SK-N-SH (cell line): ENCODE data around the gene KIF6.

Experiments
- EP300 ChIP-seq, 2 experiments: IDR thresholded peaks; 2 replicates each; pipeline versions ENCODE4 v1.4.0 to v1.6.1; 2012; ENCODE audit warnings: borderline replicate concordance in 1 of 2, low read depth in 1 of 2, low read length in 1 of 2
- EZH2phosphoT487 ChIP-seq: fragments of 200-600 bp; sonication (generic); IDR thresholded peaks from 2 replicates; pipeline ENCODE4 v1.6.1; 2017; ENCODE audit warnings: low read depth, mixed run types, mild to moderate bottlenecking, antibody characterized with exemption, moderate library complexity, borderline replicate concordance
- FOXM1 ChIP-seq: IDR thresholded peaks from 2 replicates; pipeline ENCODE4 v1.4.0; 2012; ENCODE audit warnings: low read depth, mild to moderate bottlenecking
- GATA2 ChIP-seq: sonication (generic); formaldehyde crosslinking; IDR thresholded peaks from 2 replicates; pipeline ENCODE4 v1.5.0; 2020; ENCODE audit warnings: mild to moderate bottlenecking, missing genetic modification reagents
- SIN3A ChIP-seq: IDR thresholded peaks from 2 replicates; pipeline ENCODE4 v1.6.1; 2012; ENCODE audit warnings: low read depth, mild to moderate bottlenecking, low read length, moderate library complexity, borderline replicate concordance
- SMC3 ChIP-seq: IDR thresholded peaks from 2 replicates; pipeline ENCODE4 v1.6.1; 2012; ENCODE audit warnings: low read depth, low read length, improper control_type of control experiment
- TF ChIP-seq, protein P1 (sequence below): IDR thresholded peaks from 2 replicates; pipeline ENCODE4 v1.6.1; 2012; ENCODE audit warnings: mild to moderate bottlenecking, low read depth, low read length, moderate library complexity
- TF ChIP-seq, protein P2 (sequence below): fragments of 150-350 bp; IDR thresholded peaks from 2 replicates; pipeline ENCODE4 v1.6.1; 2017; ENCODE audit warnings: antibody characterized with exemption, low read length, low read depth, borderline replicate concordance
- TF ChIP-seq, protein P3 (sequence below): fragments of 200-600 bp; sonication (generic); IDR thresholded peaks from 2 replicates; pipeline ENCODE4 v1.6.1; 2017; ENCODE audit warnings: antibody characterized with exemption, mild to moderate bottlenecking, moderate library complexity
- TF ChIP-seq, protein P4 (sequence below): IDR thresholded peaks from 2 replicates; pipeline ENCODE4 v1.4.0; 2012; ENCODE audit warnings: low read depth, borderline replicate concordance

DNA sequence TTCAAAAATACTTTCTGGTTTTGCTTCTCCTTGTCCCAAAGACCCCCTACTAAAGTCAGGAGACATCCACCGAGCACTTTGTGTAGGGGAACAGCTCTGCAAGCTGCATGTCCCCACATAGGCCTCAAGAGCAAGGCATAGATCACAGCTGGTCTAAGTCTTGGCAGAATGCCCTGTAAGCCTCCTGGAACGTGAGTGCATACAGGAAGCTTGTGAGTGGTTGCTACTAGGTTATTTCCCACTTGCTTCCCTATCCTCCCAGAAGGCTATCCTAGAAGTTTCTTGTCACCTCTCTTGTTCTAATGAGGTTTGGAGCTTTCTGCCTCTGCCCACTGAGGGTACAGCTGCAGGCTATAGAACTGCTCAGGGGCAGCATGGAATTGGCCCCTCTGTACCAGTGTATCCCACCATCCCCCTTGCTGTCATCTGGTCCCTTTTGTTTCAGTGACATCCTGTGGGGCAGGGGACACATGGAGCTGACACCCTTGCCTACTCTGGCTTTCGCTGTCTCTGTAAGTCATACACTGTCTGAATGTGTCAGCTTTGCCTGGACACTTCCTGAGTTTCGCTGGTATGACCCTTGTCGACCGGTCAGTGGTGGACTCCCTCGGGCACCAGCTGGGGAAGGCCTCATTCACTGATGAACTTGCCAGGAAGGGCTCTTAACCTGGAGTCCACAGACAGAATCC lies 367.1 kb downstream of the KIF6 start:
- TF ChIP-seq EP300 (IDR thresholded peaks at IDR 0.05; ENCODE audit: borderline replicate concordance in 1 of 2, low read depth in 1 of 2, low read length in 1 of 2) (no peak), FOXM1 (no peak), SMC3 (no peak), GATA2 (CRISPR knock-in tag) (no peak), EZH2phosphoT487 (no peak), SIN3A (no peak)
- TF ChIP-seq, protein P1, sequence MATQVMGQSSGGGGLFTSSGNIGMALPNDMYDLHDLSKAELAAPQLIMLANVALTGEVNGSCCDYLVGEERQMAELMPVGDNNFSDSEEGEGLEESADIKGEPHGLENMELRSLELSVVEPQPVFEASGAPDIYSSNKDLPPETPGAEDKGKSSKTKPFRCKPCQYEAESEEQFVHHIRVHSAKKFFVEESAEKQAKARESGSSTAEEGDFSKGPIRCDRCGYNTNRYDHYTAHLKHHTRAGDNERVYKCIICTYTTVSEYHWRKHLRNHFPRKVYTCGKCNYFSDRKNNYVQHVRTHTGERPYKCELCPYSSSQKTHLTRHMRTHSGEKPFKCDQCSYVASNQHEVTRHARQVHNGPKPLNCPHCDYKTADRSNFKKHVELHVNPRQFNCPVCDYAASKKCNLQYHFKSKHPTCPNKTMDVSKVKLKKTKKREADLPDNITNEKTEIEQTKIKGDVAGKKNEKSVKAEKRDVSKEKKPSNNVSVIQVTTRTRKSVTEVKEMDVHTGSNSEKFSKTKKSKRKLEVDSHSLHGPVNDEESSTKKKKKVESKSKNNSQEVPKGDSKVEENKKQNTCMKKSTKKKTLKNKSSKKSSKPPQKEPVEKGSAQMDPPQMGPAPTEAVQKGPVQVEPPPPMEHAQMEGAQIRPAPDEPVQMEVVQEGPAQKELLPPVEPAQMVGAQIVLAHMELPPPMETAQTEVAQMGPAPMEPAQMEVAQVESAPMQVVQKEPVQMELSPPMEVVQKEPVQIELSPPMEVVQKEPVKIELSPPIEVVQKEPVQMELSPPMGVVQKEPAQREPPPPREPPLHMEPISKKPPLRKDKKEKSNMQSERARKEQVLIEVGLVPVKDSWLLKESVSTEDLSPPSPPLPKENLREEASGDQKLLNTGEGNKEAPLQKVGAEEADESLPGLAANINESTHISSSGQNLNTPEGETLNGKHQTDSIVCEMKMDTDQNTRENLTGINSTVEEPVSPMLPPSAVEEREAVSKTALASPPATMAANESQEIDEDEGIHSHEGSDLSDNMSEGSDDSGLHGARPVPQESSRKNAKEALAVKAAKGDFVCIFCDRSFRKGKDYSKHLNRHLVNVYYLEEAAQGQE, result no peak
- TF ChIP-seq, protein P2, sequence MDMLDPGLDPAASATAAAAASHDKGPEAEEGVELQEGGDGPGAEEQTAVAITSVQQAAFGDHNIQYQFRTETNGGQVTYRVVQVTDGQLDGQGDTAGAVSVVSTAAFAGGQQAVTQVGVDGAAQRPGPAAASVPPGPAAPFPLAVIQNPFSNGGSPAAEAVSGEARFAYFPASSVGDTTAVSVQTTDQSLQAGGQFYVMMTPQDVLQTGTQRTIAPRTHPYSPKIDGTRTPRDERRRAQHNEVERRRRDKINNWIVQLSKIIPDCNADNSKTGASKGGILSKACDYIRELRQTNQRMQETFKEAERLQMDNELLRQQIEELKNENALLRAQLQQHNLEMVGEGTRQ, result no peak
- TF ChIP-seq, protein P3, sequence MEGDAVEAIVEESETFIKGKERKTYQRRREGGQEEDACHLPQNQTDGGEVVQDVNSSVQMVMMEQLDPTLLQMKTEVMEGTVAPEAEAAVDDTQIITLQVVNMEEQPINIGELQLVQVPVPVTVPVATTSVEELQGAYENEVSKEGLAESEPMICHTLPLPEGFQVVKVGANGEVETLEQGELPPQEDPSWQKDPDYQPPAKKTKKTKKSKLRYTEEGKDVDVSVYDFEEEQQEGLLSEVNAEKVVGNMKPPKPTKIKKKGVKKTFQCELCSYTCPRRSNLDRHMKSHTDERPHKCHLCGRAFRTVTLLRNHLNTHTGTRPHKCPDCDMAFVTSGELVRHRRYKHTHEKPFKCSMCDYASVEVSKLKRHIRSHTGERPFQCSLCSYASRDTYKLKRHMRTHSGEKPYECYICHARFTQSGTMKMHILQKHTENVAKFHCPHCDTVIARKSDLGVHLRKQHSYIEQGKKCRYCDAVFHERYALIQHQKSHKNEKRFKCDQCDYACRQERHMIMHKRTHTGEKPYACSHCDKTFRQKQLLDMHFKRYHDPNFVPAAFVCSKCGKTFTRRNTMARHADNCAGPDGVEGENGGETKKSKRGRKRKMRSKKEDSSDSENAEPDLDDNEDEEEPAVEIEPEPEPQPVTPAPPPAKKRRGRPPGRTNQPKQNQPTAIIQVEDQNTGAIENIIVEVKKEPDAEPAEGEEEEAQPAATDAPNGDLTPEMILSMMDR, result no peak
- TF ChIP-seq, protein P4, sequence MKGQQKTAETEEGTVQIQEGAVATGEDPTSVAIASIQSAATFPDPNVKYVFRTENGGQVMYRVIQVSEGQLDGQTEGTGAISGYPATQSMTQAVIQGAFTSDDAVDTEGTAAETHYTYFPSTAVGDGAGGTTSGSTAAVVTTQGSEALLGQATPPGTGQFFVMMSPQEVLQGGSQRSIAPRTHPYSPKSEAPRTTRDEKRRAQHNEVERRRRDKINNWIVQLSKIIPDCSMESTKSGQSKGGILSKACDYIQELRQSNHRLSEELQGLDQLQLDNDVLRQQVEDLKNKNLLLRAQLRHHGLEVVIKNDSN, result no peak
